Measurements from ENCODE around the gene AQP12B. TPM values are rescaled to one million over a fixed set of nuclear protein-coding genes. Genes with fewer than 3 reads are reported as not detected.
A peak's percentile ranks its signal among the peaks of the same experiment; 100 is the strongest.

The AQP12B gene
- polyA plus RNA-seq, 1 of the 3 experiments (the other 2 are of a cell fraction), result not detected

- H3K4me2 ChIP-seq, result no peak overlapping the region
- H3K9me3 ChIP-seq, result no peaks in the 10 kb centered on the region
- POLR2A ChIA-PET, result no interaction called here
- 46% methylated on average over 29 of the region's 55 CpGs for WGBS (ENCODE audit: low lambda C conversion rate)
- CTCF ChIA-PET, result no interaction called here
- no peaks in the 10 kb centered on the region for H3K79me2 ChIP-seq (ENCODE audit: insufficient read depth)
- H3K9me2 ChIP-seq, result no peaks in the 10 kb centered on the region
- TF ChIP-seq NRF1 (IDR thresholded peaks at IDR 0.05; ENCODE audit: low read depth, low read length) (no peak), GABPA (IDR thresholded peaks at IDR 0.05; ENCODE audit: low read depth) (no peak), RXRA (IDR thresholded peaks at IDR 0.05; ENCODE audit: borderline replicate concordance, low read depth) (no peak), EP300 (IDR thresholded peaks at IDR 0.05; ENCODE audit: borderline replicate concordance in 1 of 2, low read depth in 1 of 2, low read length in 1 of 2) (no peak), REST (IDR thresholded peaks at IDR 0.05; ENCODE audit: low read depth, low read length) (no peak), GATA2 (CRISPR knock-in tag; IDR thresholded peaks at IDR 0.05) (no peak), NFIC (IDR thresholded peaks at IDR 0.05; ENCODE audit: borderline replicate concordance) (no peak), TCF12 (IDR thresholded peaks at IDR 0.05) (no peak), EZH2phosphoT487 (IDR thresholded peaks at IDR 0.05; ENCODE audit: borderline replicate concordance, low read depth) (no peak), ZBTB33 (IDR thresholded peaks at IDR 0.05; ENCODE audit: borderline replicate concordance, low read depth) (no peak), MAX (IDR thresholded peaks at IDR 0.05; ENCODE audit: low read depth) (no peak), MXI1 (IDR thresholded peaks at IDR 0.05; ENCODE audit: low read depth, low read length) (no peak), RAD21 (IDR thresholded peaks at IDR 0.05; ENCODE audit: low read length) (no peak), PBX3 (IDR thresholded peaks at IDR 0.05) (no peak), TEAD4 (IDR thresholded peaks at IDR 0.05; ENCODE audit: borderline replicate concordance, insufficient read depth) (no peak), FOSL2 (IDR thresholded peaks at IDR 0.05; ENCODE audit: borderline replicate concordance, low read depth) (no peak), IRF3 (IDR thresholded peaks at IDR 0.05; ENCODE audit: low read depth, low read length) (no peak)
- no peak overlapping the region for H2AFZ ChIP-seq (ENCODE audit: low read depth)
- H4K20me1 ChIP-seq (ENCODE audit: insufficient read depth), result no peaks in the 10 kb centered on the region
- no peaks in the 10 kb centered on the region for H3K36me3 ChIP-seq (replicated peaks in 1 of 2; ENCODE audit: control insufficient read depth in 1 of 2, insufficient read depth in 2 of 2, low read length in 1 of 2)
- no peak overlapping the region for H3K4me3 ChIP-seq (ENCODE audit: low read depth in 2 of 2, low read length in 1 of 2)
- no peaks in the 10 kb centered on the region for H3F3A ChIP-seq (replicated peaks; ENCODE audit: insufficient read depth)
- no peak overlapping the region for H3K27ac ChIP-seq (ENCODE audit: low read depth in 2 of 2, low read length in 1 of 2)
- DNase-seq, result peak; percentile 44
- H3K4me1 ChIP-seq (ENCODE audit: control insufficient read depth in 1 of 2, insufficient read depth in 2 of 2, low read depth in 1 of 2, low read length in 1 of 2), result peaks cover 0 to 2% of the 10 kb centered on the region in 2 experiments; a peak in 1 of 4 replicates
- no peak overlapping the region for H3K9ac ChIP-seq
- H3K27me3 ChIP-seq (ENCODE audit: insufficient read depth), result no peaks in the 10 kb centered on the region; the same call in 1 of the 2 replicates
Measured at GRCh38 chr2:240672701-240673190, 9.9 kb downstream of the AQP12B start.

Measured in SK-N-SH (cell line).